MM.1S (cell line): Measurements from ENCODE around the gene EIF2D.

ENCODE experiments used
- CTCF ChIP-seq: fragments of 300-600 bp; sonication (generic); IDR thresholded peaks from 2 replicates; pipeline ENCODE4 v1.5.1; 2016; ENCODE audit warnings: antibody characterized with exemption, low read length, mixed read lengths
- EZH2phosphoT487 ChIP-seq: fragments of 300-600 bp; sonication (generic); IDR thresholded peaks from 2 replicates; pipeline ENCODE4 v1.6.1; 2018; ENCODE audit warnings: antibody characterized with exemption, low read length

- TF ChIP-seq CTCF (peak; percentile 78), EZH2phosphoT487 (no peak)
Measured at GRCh38 chr1:206606867-206607266, 5.4 kb downstream of the EIF2D start.
